ENCODE data around the gene ZNF563.
"Not testable (repeated sequence)": the region's sequence is repeated elsewhere in the genome, so short reads cannot be mapped to it uniquely, and the experiment has no call there.

ZNF563 gene

GRCh38 chr19:12333162-12334159 lies at the start of gene ZNF563:
TSS of gene ZNF563 (minus strand) at chr19:12333633. CDS start at chr19:12333482, 151 bp downstream.
- DNase-seq (ENCODE audit: low read depth): peak; percentile 90

- DNase-seq (ENCODE audit: low read depth): no peak
Measured at GRCh38 chr19:12380444-12380737, 47.0 kb upstream of the ZNF563 start.

GRCh38 chr19:12379732-12380443 lies 46.5 kb upstream of the ZNF563 start:
- DNase-seq (ENCODE audit: low read depth): no peak

DNA sequence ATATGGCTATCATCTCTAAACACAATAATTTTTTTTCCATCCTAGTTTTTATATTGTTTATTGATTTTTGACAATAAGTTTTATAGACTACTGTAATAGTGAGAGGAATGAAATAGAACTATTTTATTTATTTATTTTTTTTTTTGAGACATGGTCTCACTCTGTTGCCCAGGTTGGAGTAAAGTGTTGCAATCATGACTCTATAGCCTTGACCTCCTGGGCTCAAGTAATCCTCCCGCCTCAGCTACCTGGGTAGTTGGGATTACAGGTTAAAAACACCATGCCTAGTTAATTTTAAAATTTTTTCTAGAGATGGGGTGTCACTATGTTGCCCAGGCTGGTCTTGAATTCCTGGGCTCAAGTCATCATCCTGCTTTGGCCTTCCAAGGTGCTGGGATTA lies 40.6 kb upstream of the ZNF563 start:
- DNase-seq (ENCODE audit: low read depth): no peak

GRCh38 chr19:12365236-12366162 lies 32.1 kb upstream of the ZNF563 start, which contains the start of gene ZNF442:
TSS of gene ZNF442 (minus strand) at chr19:12365683. CDS start at chr19:12363631, 2,052 bp downstream.
- peak; percentile 94 for DNase-seq (ENCODE audit: low read depth)

DNA sequence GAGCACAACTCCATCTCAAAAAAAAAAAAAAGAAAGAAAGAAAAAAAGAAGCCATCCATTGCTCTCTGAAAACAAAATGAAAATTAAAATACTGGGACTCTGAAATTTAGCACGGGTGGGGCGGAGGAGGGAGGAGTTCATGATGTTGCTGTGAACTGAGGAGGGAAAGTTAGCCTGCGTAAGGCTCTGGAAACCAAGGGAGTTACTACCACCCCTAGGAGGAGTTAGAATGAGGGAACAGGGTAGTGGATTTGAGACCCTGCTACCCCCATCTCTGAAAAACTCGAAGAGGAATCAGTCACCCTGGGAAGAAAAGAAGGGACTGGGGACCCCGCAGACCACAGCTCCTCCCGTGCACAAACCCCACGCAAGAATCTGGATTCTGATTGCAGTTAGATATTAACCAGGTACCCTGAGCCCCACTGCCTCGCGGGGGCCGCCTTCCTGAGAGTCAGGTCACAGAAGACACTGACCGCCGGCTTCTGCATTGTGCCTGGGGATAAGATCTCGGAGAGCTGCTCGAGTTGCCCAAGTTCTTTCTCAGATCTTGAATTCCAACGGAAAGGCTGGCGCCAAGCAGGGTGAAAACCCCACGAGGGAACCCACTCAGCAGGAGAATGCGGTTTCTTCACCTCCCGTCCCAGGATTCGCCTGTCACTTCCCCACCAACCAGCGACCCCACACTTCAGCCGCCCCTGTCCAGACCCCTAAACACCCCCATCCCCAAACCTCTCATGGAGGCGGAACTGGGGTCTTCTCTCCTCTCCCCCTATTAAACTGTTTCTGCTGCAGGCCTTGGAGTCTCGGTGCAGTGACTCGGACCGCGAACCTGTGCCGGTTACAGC lies 31.2 kb upstream of the ZNF563 start:
- DNase-seq (ENCODE audit: low read depth): peak; percentile 30

DNA sequence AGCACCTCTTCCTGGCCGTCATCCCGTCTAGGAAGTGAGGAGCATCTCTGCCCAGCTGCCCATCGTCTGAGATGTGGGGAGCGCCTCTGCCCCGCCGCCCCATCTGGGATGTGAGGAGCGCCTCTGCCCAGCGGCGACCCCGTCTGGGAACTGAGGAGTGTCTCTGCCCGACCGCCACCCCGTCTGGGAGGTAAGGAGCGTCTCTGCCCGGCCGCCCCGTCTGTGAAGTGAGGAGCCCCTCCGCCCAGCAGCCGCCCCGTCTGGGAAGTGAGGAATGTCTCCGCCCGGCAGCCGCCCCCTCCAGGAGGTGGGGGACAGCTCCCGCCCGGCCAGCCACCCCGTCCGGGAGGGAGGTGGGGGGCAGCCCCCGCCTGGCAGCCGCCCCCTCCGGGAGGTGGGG lies 28.8 kb upstream of the ZNF563 start:
- DNase-seq (ENCODE audit: low read depth): not testable (repeated sequence)

GRCh38 chr19:12353375-12353774 lies 19.9 kb upstream of the ZNF563 start:
- DNase-seq (ENCODE audit: low read depth): no peak

- DNase-seq (ENCODE audit: low read depth): no peak
Measured at GRCh38 chr19:12350890-12351197, 17.4 kb upstream of the ZNF563 start.

DNA sequence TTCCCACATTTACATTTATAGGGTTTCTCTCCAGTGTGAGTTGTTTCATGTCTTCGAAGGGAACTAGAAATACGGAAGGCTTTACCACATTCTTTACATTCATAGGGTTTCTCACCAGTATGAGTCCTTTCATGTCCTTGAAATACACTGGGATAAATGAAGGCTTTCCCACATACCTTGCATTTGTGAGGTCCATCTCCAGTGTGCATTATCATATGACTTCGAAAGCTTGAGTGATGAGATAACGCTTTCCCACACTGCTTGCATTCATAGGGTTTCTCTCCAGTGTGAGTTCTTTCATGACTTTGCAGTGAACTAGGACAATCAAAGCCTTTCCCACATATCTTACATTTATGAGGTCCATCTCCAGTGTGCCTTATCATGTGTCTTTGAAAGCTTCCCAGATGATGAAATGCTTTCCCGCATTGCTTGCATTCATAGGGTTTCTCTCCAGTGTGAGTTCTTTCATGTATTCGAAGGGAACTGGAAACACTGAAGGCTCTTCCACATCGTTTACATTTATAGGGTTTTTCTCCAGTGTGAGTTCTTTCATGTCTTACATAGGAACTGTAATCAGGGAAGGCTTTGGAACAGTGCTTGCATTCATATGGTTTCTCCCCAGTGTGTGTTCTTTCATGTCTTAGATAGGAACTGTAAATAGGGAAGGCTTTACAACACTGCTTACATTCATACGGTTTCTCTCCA lies 16.9 kb upstream of the ZNF563 start:
- DNase-seq (ENCODE audit: low read depth): no peak

DNA sequence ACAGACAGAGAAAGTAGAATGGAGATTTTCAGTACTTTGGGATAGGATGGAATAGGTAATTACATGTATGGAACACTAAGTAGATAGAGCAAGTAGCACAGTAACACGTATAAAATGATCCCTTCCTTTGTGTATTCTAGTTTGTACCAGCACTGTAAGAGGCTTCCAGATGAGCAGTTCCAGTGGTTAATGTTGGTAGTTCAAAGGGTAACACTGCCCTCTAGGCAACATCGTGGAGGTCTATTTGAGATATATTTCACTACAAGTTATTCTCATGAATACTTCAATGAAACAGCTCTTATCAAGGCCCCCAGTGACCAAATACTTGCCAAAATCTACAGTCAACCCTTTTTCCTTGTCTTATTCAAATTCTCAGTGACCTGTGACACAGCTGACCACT lies 13.5 kb upstream of the ZNF563 start:
- DNase-seq (ENCODE audit: low read depth): no peak

GRCh38 chr19:12345197-12345596 lies 11.8 kb upstream of the ZNF563 start:
- DNase-seq (ENCODE audit: low read depth): no peak

DNA sequence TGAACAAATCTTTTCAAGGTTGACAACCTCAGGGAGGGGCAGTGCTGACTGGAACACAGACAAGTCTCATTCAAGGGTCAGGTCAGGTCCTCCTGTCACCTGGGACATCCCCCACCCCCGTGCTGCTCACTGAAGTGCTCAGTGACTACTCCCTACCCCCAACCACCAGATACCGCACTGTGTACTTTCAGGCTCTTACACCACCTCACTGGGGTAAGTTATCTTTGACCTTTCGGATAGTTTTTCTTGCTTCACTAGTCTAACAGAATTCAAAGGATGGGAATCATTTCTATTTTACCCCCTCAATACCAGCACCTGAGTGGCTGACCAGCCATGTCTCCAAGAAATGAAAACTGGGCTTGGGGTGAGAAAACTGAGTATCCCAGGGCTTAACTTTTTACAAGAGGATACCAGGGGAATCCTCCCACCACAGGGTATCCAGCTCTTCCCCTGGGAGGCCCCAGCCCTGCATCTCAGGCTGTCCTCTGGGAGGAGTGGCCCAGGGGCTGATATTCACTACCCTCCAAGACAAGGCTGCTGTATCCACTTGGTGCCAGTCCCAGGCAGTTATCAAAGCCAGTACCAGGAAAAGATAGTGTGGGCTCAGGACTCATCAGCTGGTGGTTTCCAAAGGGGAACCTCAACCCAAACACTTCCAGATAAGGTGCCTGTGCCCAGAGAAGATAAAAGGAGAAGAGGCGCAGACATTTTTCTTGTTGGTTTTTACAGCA lies 2.1 kb downstream of the ZNF563 start:
- DNase-seq (ENCODE audit: low read depth): peak; percentile 17

DNA sequence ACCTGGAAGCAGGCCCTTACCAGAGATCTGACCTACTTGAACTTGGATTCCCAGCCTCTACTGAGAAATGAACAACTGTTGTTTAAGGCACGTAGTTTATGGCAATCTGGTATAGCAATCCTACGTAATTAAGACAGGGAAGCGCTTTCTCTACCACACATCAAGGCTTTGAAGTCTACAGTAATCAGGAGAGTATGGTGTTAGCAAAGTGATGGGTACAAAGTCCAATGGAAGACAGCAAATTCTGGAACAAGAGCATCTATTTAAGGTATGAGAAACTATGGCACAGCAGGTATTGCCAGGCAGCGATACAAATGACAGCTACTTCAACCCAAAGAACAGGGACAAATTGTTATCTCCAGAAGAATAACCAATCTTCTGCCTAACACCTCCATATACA lies 3.1 kb downstream of the ZNF563 start:
- DNase-seq (ENCODE audit: low read depth): no peak

DNA sequence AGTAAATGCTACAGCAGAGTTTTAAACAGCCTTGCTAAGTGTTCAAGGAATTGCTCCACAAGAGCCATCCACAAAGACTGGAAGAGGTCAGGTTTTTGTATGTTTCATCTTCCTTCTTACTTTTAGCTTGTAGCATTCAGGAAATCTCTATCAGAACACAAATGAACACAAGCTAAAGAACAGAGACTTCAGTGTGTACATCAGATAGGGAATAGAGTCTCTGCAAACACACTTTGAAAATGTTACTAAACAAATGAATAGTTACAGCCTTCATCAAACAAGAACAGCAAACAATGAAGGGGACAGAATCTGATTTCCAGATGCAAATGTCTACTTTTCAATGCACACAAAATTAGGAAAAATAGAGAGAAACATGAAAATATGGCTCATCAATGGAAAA lies 7.7 kb downstream of the ZNF563 start:
- no peak for DNase-seq (ENCODE audit: low read depth)

- no peak for DNase-seq (ENCODE audit: low read depth)
Measured at GRCh38 chr19:12318782-12319413, 14.5 kb downstream of the ZNF563 start.

GRCh38 chr19:12314553-12314952 lies 18.9 kb downstream of the ZNF563 start:
- no peak for DNase-seq (ENCODE audit: low read depth)

DNA sequence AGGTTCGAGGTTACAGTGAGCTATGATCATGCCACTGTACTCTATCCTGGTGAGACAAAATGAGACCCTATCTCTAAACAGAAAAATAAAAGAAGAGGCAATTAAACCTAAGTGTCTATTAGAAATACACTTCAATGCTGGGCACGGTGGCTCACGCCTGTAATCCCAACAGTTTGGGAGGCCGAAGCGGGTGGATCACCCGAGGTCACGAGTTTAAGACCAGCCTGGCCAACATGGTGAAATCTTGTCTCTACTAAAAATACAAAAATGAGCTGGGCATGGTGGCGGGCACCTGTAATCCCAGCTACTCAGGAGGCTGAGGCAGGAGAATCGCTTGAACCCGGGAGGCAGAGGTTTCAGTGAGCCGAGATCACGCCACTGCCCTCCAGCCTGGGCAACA lies 24.5 kb downstream of the ZNF563 start:
- DNase-seq (ENCODE audit: low read depth): not testable (repeated sequence)

GRCh38 chr19:12295191-12295590 lies 38.2 kb downstream of the ZNF563 start:
- no peak for DNase-seq (ENCODE audit: low read depth)
